H1 (cell line): ENCODE measurements around the gene DDR1. TPM values are rescaled to one million over a fixed set of nuclear protein-coding genes. Genes with fewer than 3 reads are reported as not detected.
A peak's percentile ranks its signal among the peaks of the same experiment; 100 is the strongest.

Experiments
- CTCF ChIA-PET: fragments of 300-600 bp; sonication (Branson Sonifier 250); formaldehyde crosslinking; loops from one replicate; lab custom pipeline; 2021; ENCODE audit not compliant: partially characterized antibody; lab: Charles Lee
- POLR2A ChIA-PET: fragments of 300-600 bp; sonication (Branson Sonifier 250); formaldehyde crosslinking; loops from one replicate; lab custom pipeline; 2021; ENCODE audit warnings: inconsistent platforms; ENCODE audit not compliant: partially characterized antibody; lab: Charles Lee
- DNase-seq, 2 experiments: peaks; one replicate each; pipeline versions ENCODE4 v3.0.0 to v3.0.0-alpha.2; 2010 to 2022; ENCODE audit warnings: low spot score in 2 of 2, low read depth in 1 of 2, mixed read lengths in 1 of 2
- FAIRE-seq: peaks from 2 replicates; lab custom pipeline; 2011; peaks lifted over from hg19 to GRCh38; lab: Jason Lieb, UNC
- H2AFZ ChIP-seq: 2 replicates; pipeline ENCODE4 v1.8.1; 2012; ENCODE audit warnings: low read length, inconsistent platforms
- H2AK5ac ChIP-seq: 2 replicates; pipeline ENCODE4 v1.6.1; 2013; ENCODE audit warnings: low read depth, low read length
- H2BK120ac ChIP-seq: replicated peaks from 2 replicates; pipeline ENCODE3; 2013; ENCODE audit warnings: low read depth, low read length, inconsistent platforms
- H2BK12ac ChIP-seq: 2 replicates; pipeline ENCODE4 v1.6.1; 2013; ENCODE audit warnings: low read depth, low read length
- H2BK15ac ChIP-seq: 2 replicates; pipeline ENCODE4 v1.6.1; 2013; ENCODE audit warnings: low read length
- H2BK20ac ChIP-seq: 2 replicates; pipeline ENCODE4 v1.6.1; 2013; ENCODE audit warnings: low read length
- H2BK5ac ChIP-seq: 2 replicates; pipeline ENCODE4 v1.6.1; 2013; ENCODE audit warnings: low read depth, low read length
- H3K14ac ChIP-seq: 2 replicates; pipeline ENCODE4 v1.6.1; 2013; ENCODE audit warnings: inconsistent platforms; ENCODE audit not compliant: insufficient read length
- H3K18ac ChIP-seq: 2 replicates; pipeline ENCODE4 v1.6.1; 2013; ENCODE audit warnings: low read length; ENCODE audit errors: extremely low read depth
- H3K23ac ChIP-seq: 2 replicates; pipeline ENCODE4 v1.6.1; 2013; ENCODE audit warnings: inconsistent platforms; ENCODE audit not compliant: insufficient read length
- H3K23me2 ChIP-seq: 2 replicates; pipeline ENCODE4 v1.6.1; 2013; ENCODE audit warnings: low read depth, low read length
- H3K27ac ChIP-seq: 2 replicates; pipeline ENCODE4 v1.6.1; 2011; ENCODE audit warnings: low read depth, low read length, inconsistent platforms
- H3K27me3 ChIP-seq, 4 experiments: replicated peaks in 1 of 4; 1 replicate in 1 of 4; 2 replicates in 3 of 4; pipeline versions ENCODE4 v1.6.1 to v1.8.1; 2011 to 2013; ENCODE audit warnings: low read length in 3 of 4, mild to moderate bottlenecking in 3 of 4, inconsistent platforms in 2 of 4, mixed read lengths in 2 of 4, moderate library complexity in 1 of 4; ENCODE audit not compliant: control insufficient read depth in 3 of 4, insufficient read depth in 3 of 4; ENCODE audit errors: extremely low read depth in 1 of 4
- H3K36me3 ChIP-seq, 4 experiments: 2 replicates each; pipeline versions ENCODE4 v1.6.1 to v1.8.1; 2011 to 2013; ENCODE audit warnings: mild to moderate bottlenecking in 4 of 4, low read length in 3 of 4, moderate library complexity in 2 of 4, control low read depth in 1 of 4, inconsistent platforms in 1 of 4; ENCODE audit not compliant: insufficient read depth in 4 of 4, control insufficient read depth in 2 of 4
- H3K4ac ChIP-seq: replicated peaks from 2 replicates; pipeline ENCODE3; 2013; ENCODE audit warnings: low read length, low read depth, mixed read lengths, inconsistent platforms; ENCODE audit not compliant: insufficient read length
- H3K4me1 ChIP-seq, 4 experiments: replicated peaks in 1 of 4; 1 replicate in 1 of 4; 2 replicates in 3 of 4; pipeline versions ENCODE4 v1.6.1 to v1.8.1; 2011 to 2013; ENCODE audit warnings: low read length in 3 of 4, inconsistent platforms in 2 of 4, mixed read lengths in 1 of 4; ENCODE audit not compliant: insufficient read depth in 4 of 4, control insufficient read depth in 3 of 4
- H3K4me2 ChIP-seq, 2 experiments: 2 replicates each; pipeline versions ENCODE4 v1.6.1 to v1.8.1; 2011 to 2013; ENCODE audit warnings: low read depth in 2 of 2, low read length in 2 of 2, control low read depth in 1 of 2, inconsistent platforms in 1 of 2, mild to moderate bottlenecking in 1 of 2; ENCODE audit not compliant: insufficient read depth in 1 of 2
- H3K4me3 ChIP-seq, 4 experiments: fragments of 200-600, 300-600 bp in 1 of 4; sonication (generic), shearing (Covaris generic), sonication (Bioruptor Twin) in 1 of 4; 2 replicates each; pipeline versions ENCODE4 v1.5.1 to v1.8.1; 2011 to 2016; ENCODE audit warnings: low read length in 4 of 4, low read depth in 3 of 4, control low read depth in 2 of 4, inconsistent platforms in 2 of 4, mild to moderate bottlenecking in 2 of 4, mixed read lengths in 1 of 4, moderate library complexity in 1 of 4; ENCODE audit not compliant: insufficient read depth in 2 of 4; ENCODE audit errors: extremely low read depth in 1 of 4
- H3K56ac ChIP-seq: replicated peaks from 2 replicates; pipeline ENCODE3; 2013; ENCODE audit warnings: low read depth, mild to moderate bottlenecking, mixed read lengths, low read length, inconsistent platforms; ENCODE audit not compliant: insufficient read length
- H3K79me1 ChIP-seq: 2 replicates; pipeline ENCODE4 v1.6.1; 2013; ENCODE audit warnings: low read depth, low read length, control low read depth
- H3K79me2 ChIP-seq, 2 experiments: 2 replicates each; pipeline versions ENCODE4 v1.6.1 to v1.8.1; 2012 to 2013; ENCODE audit warnings: low read length in 2 of 2, mild to moderate bottlenecking in 2 of 2, inconsistent platforms in 1 of 2; ENCODE audit not compliant: insufficient read depth in 2 of 2, control insufficient read depth in 1 of 2
- H3K9ac ChIP-seq, 4 experiments: replicated peaks in 1 of 4; 1 replicate in 1 of 4; 2 replicates in 3 of 4; pipeline versions ENCODE4 v1.6.1 to v1.8.1; 2011 to 2013; ENCODE audit warnings: low read depth in 3 of 4, low read length in 3 of 4, control low read depth in 2 of 4, mild to moderate bottlenecking in 2 of 4, moderate library complexity in 2 of 4, inconsistent platforms in 1 of 4; ENCODE audit errors: extremely low read depth in 1 of 4
- H3K9me3 ChIP-seq, 2 experiments: 2 replicates each; pipeline versions ENCODE4 v1.6.1 to v1.8.1; 2012 to 2013; ENCODE audit warnings: mild to moderate bottlenecking in 2 of 2, moderate library complexity in 2 of 2, control low read depth in 1 of 2, inconsistent platforms in 1 of 2, low read depth in 1 of 2, low read length in 1 of 2, mixed read lengths in 1 of 2; ENCODE audit not compliant: insufficient read depth in 2 of 2
- H4K20me1 ChIP-seq, 2 experiments: replicated peaks in 1 of 2; 2 replicates each; pipeline versions ENCODE3 to v1.8.1; 2011 to 2013; ENCODE audit warnings: inconsistent platforms in 2 of 2, low read length in 2 of 2, mild to moderate bottlenecking in 1 of 2; ENCODE audit not compliant: insufficient read depth in 2 of 2, control insufficient read depth in 1 of 2
- H4K5ac ChIP-seq: 2 replicates; pipeline ENCODE4 v1.6.1; 2013; ENCODE audit warnings: low read length, low read depth, mixed read lengths, inconsistent platforms; ENCODE audit not compliant: insufficient read length
- H4K8ac ChIP-seq: 2 replicates; pipeline ENCODE4 v1.8.0; 2013; ENCODE audit warnings: mild to moderate bottlenecking, moderate library complexity, low read length, inconsistent platforms; ENCODE audit not compliant: insufficient read depth; ENCODE audit errors: extremely low read depth
- H4K91ac ChIP-seq: replicated peaks from 2 replicates; pipeline ENCODE3; 2013; ENCODE audit warnings: low read length, mixed read lengths, inconsistent platforms; ENCODE audit not compliant: insufficient read length
- CEBPB ChIP-seq: IDR thresholded peaks from 2 replicates; pipeline ENCODE4 v1.6.1; 2012; ENCODE audit warnings: low read depth, low read length
- JUND ChIP-seq: IDR thresholded peaks from 2 replicates; pipeline ENCODE4 v1.6.1; 2011; ENCODE audit warnings: mild to moderate bottlenecking, improper control_type of control experiment, low read length
- NRF1 ChIP-seq: IDR thresholded peaks from 2 replicates; pipeline ENCODE4 v1.6.1; 2011; ENCODE audit warnings: mild to moderate bottlenecking, low read depth, low read length, improper control_type of control experiment
- SIN3A ChIP-seq, 2 experiments: IDR thresholded peaks in 1 of 2; conservative IDR thresholded peaks in 1 of 2; 2 replicates each; pipeline ENCODE4 v1.6.1; 2011 to 2012; ENCODE audit warnings: low read length in 2 of 2, improper control_type of control experiment in 1 of 2, low read depth in 1 of 2, mild to moderate bottlenecking in 1 of 2
- SP1 ChIP-seq: IDR thresholded peaks from 2 replicates; pipeline ENCODE4 v1.6.1; 2011; ENCODE audit warnings: low read depth, low read length
- SP2 ChIP-seq: IDR thresholded peaks from 2 replicates; pipeline ENCODE4 v1.6.1; 2012; ENCODE audit warnings: mild to moderate bottlenecking, low read length, inconsistent platforms
- TEAD4 ChIP-seq: IDR thresholded peaks from 2 replicates; pipeline ENCODE4 v1.6.1; 2012; ENCODE audit warnings: low read depth, low read length, inconsistent platforms, mixed read lengths
- YY1 ChIP-seq: IDR thresholded peaks from 2 replicates; pipeline ENCODE4 v1.6.1; 2011; ENCODE audit warnings: low read depth, mild to moderate bottlenecking, low read length
- WGBS, 2 experiments: shearing (Covaris generic) in 1 of 2; methylation state at CpG; one replicate each; pipeline versions ENCODE4 v1.1.6 to v1.1.7; 2013 to 2015; ENCODE audit warnings: low lambda C conversion rate in 2 of 2, mixed read lengths in 2 of 2, inconsistent platforms in 1 of 2, low coverage in 1 of 2, missing lambda C conversion rate in 1 of 2; ENCODE audit not compliant: insufficient replicate concordance in 2 of 2, insufficient coverage in 1 of 2, insufficient read length in 1 of 2; ENCODE audit errors: extremely low coverage in 1 of 2, missing lambda C conversion rate in 1 of 2; 5-methylcytosine and 5-hydroxymethylcytosine counted together
- polyA plus RNA-seq, 7 experiments: library from polyadenylated mRNA; depleted of rRNA in 3 of 7; stranded (reverse) in 5 of 7; unstranded in 2 of 7; fragments of >200 nt in 5 of 7; fragments of 200-250 nt in 2 of 7; gene quantifications; 1 replicate in 5 of 7; 2 replicates in 1 of 7; 4 replicates in 1 of 7; pipeline versions ENCODE4 v1.2.1 to v1.2.3, GENCODE V29; 2011 to 2013; ENCODE audit warnings: missing spikeins in 2 of 7, mixed read lengths in 2 of 7
- total RNA-seq: library from RNA; stranded (reverse); fragmentation: NEBNext Ultra II Directional; extraction: Animal tissue kit (Norgen Biotek cat#: 25700); gene quantifications from 2 replicates; pipeline ENCODE4 v1.2.1, GENCODE V29; 2021

DDR1 gene
- total and polyA plus RNA-seq, 2 of the 8 experiments (the other 6 are each of a cell fraction or from before 2014, with no cell fraction given): 99.4 to 181 TPM

DNA sequence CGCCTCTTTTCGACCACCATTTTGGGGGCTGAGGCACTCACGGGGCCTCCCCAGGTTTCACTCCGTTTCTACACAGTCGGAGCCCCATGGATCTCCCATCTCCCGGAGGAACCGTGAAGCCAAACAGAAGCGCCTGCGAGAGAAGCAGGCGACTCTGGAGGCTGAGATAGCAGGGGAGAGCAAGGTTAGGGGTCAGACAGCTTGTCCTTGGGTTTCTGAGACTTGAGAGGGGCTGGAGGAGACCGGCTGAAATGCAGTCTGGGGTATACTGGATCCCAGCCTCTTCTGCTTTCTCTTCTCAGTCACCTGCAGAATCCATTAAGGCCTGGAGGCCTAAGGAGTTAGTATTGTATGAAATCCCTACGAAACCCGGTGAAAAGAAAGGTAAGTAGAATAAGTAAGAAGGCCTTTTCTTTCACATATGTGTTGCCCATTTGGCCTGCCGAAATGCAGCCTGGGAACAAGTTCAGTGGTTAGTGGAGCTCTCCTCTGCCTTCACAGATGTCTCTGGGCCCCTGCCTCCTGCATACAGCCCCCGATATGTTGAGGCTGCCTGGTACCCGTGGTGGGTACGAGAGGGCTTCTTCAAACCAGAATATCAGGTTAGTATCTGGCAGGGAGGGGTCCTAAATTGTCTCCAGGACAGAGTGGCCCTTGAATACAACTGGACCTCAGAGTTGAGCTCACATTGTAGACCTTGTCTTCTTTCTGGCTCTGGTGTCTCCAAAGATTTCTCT, 30.7 kb downstream of the DDR1 start:
- DNase-seq (no peak), FAIRE-seq (no peak)
- Histone ChIP-seq H3K79me2 (no peaks in the 10 kb centered on the region; a peak in 1 of 4 replicates), H3K23ac (no peak overlapping the region), H3K79me1 (no peaks in the 10 kb centered on the region), H3K14ac (no peak overlapping the region), H4K5ac (no peak overlapping the region), H3K27ac (no peak overlapping the region), H4K91ac (no peak overlapping the region), H3K27me3 (no peaks in the 10 kb centered on the region), H2BK120ac (no peak overlapping the region), H4K8ac (no peak overlapping the region), H3K9me3 (no peaks in the 10 kb centered on the region), H3K36me3 (peaks cover 5 to 18% (median 10%) of the 10 kb centered on the region in 4 experiments; a peak in 7 of 8 replicates), H2AK5ac (peak overlapping the region; percentile 34; the same call in 1 of the 2 replicates), H3K4ac (no peak overlapping the region), H4K20me1 (no peaks in the 10 kb centered on the region), H2AFZ (no peak overlapping the region), H2BK5ac (no peak overlapping the region), H3K4me3 (peak overlapping the region; percentile 41 to 74 (median 66)), H2BK12ac (peak overlapping the region; percentile 27; the same call in 1 of the 2 replicates), H3K56ac (no peak overlapping the region), H3K4me2 (peak overlapping the region; percentile 68 to 97), H2BK20ac (no peak overlapping the region), H2BK15ac (no peak overlapping the region), H3K23me2 (peaks cover 3% of the 10 kb centered on the region; the same call in 1 of the 2 replicates), H3K9ac (peak overlapping the region in 1 of 4 experiments; percentile 55; a peak in 2 of 7 replicates), H3K18ac (no peak overlapping the region), H3K4me1 (peaks cover 0 to 14% (median 6%) of the 10 kb centered on the region in 4 experiments; a peak in 5 of 7 replicates)
- ChIA-PET CTCF (interaction anchor here (0.7 to 16.0 kb wide), 49 partner anchors 10 to 242 kb away, joined by 3 to 285 read pairs (median 5); partner anchors contain the start of genes DDR1, MUC21, MUCL3 and SFTA2), POLR2A (interaction anchor here (0.6 to 4.0 kb wide), 20 partner anchors 8 to 196 kb away, joined by 3 to 22 read pairs (median 3); partner anchors contain the start of gene DDR1)
- WGBS, 2 experiments: 76% methylated on average over 17 of the region's 17 CpGs; no CpG with 5 or more reads in 1 of the 2 experiments
- TF ChIP-seq JUND (no peak), NRF1 (no peak), TEAD4 (no peak), CEBPB (no peak), SP2 (no peak), SIN3A (conservative IDR thresholded peaks at IDR 0.05 in 1 of 2, IDR thresholded peaks at IDR 0.05 in 1 of 2; ENCODE audit: low read depth in 1 of 2, low read length in 2 of 2) (no peak), YY1 (no peak), SP1 (no peak)
